Right lobe of liver (tissue), 6 donors: ENCODE measurements around the gene RAB42. TPM values are rescaled to one million over a fixed set of nuclear protein-coding genes. Genes with fewer than 3 reads are reported as not detected.
"Not testable (repeated sequence)": the region's sequence is repeated elsewhere in the genome, so short reads cannot be mapped to it uniquely, and the experiment has no call there.

Source experiments
- ATAC-seq, 4 donors: fragments of 200-7000 bp; cut with Tn5 transposase; one replicate each; pipeline ENCODE4 v1.9.1; 2020; ENCODE audit warnings: mild to moderate bottlenecking in 4 of 4, moderate library complexity in 4 of 4
- DNase-seq, 3 donors: peaks; one replicate each; pipeline ENCODE4 v3.0.0-alpha.2; 2020
- H3K27ac ChIP-seq, 3 donors: fragments of 200-600 bp; one replicate each; pipeline ENCODE4 v1.8.0; 2022
- H3K27me3 ChIP-seq, 2 donors: fragments of 200-600 bp; one replicate each; pipeline ENCODE4 v1.8.0; 2022
- H3K36me3 ChIP-seq, 4 donors: fragments of 200-600 bp; sonication (generic) in 1 of 4; one replicate each; pipeline versions ENCODE4 v1.5.1 to v1.8.0; 2017 to 2022; ENCODE audit warnings: control low read depth in 1 of 4
- H3K4me1 ChIP-seq, 4 donors: fragments of 200-600 bp; sonication (generic) in 1 of 4; one replicate each; pipeline versions ENCODE4 v1.5.1 to v1.8.0; 2017 to 2022; ENCODE audit warnings: control low read depth in 1 of 4
- H3K4me3 ChIP-seq, 3 donors: fragments of 200-600 bp; one replicate each; pipeline ENCODE4 v1.8.0; 2022
- H3K9me3 ChIP-seq, 4 donors: fragments of 200-600 bp; sonication (generic) in 1 of 4; one replicate each; pipeline versions ENCODE4 v1.5.1 to v1.8.0; 2017 to 2022; ENCODE audit warnings: control low read depth in 1 of 4
- CTCF ChIP-seq, 4 donors: fragments of 200-600 bp in 3 of 4; fragments of 450-650 bp in 1 of 4; IDR thresholded peaks; one replicate each; pipeline versions ENCODE4 v1.5.1 to v1.8.0; 2016 to 2022; ENCODE audit warnings: antibody characterized with exemption in 4 of 4, mild to moderate bottlenecking in 2 of 4
- POLR2A ChIP-seq: fragments of 450-650 bp; IDR thresholded peaks from one replicate; pipeline ENCODE4 v1.6.1; 2017; ENCODE audit warnings: antibody characterized with exemption, mild to moderate bottlenecking
- WGBS: methylation state at CpG from one replicate; pipeline ENCODE4 v1.1.6; 2018; ENCODE audit warnings: low coverage, low lambda C conversion rate; ENCODE audit not compliant: insufficient coverage; ENCODE audit errors: missing lambda C conversion rate; 5-methylcytosine and 5-hydroxymethylcytosine counted together
- intact Hi-C, 2 donors: fragments of 100-400 bp; cut with DNase I; formaldehyde crosslinking; loops; one replicate each; pipeline versions ENCODE4 v1.11.2 to v1.14.1; 2022
- total RNA-seq, 6 experiments: library from RNA; depleted of rRNA in 2 of 6; stranded (reverse); fragments of >200 nt in 2 of 6; fragmentation: NEBNext Ultra II Directional in 3 of 6; extraction: Animal tissue kit (Norgen Biotek cat#: 25700) in 3 of 6; gene quantifications; one replicate each; pipeline versions ENCODE4 v1.1.0 to v1.2.4, GENCODE V29; 2016 to 2023
- donor health status: DM: no; HTN: yes; CAD: no.
- donor health status: DM: no; HTN: no; CAD: no.
- donor health status: DM: no; HTN: no; CAD: no.
- donor health status: DM: no; HTN: yes; CAD: no.
- donor health status: DM: no; HTN: yes; CAD: no.

Gene RAB42
- total RNA-seq, 6 experiments from 2014 or later, result 0.28 to 12.0 (median 1.2) TPM

GRCh38 chr1:28580722-28581530 lies 11.1 kb upstream of the RAB42 start:
- Histone ChIP-seq H3K4me3 (peak overlapping the region; percentile 67 to 75 (median 73)), H3K9me3 (no peaks in the 10 kb centered on the region), H3K27ac (peak overlapping the region; percentile 42 to 83 (median 77)), H3K4me1 (peaks cover 0 to 18% (median 7%) of the 10 kb centered on the region in 4 donors), H3K36me3 (peaks cover 0 to 29% (median 15%) of the 10 kb centered on the region in 4 donors), H3K27me3 (no peaks in the 10 kb centered on the region)
- DNase-seq (peak in 1 of 3 donors; percentile 27), ATAC-seq (peak; percentile 25 to 41 (median 29))
- 3% methylated on average over 24 of the region's 26 CpGs for WGBS
- peak in 2 of 4 donors; percentile 8 to 16 for TF ChIP-seq CTCF (IDR thresholded peaks at IDR 0.05)
- no peak for TF ChIP-seq POLR2A
- intact Hi-C loops, result no loop called here

GRCh38 chr1:28581531-28582247 lies 10.4 kb upstream of the RAB42 start:
- no peaks in the 10 kb centered on the region for H3K9me3 ChIP-seq
- H3K36me3 ChIP-seq, result peaks cover 0 to 29% (median 15%) of the 10 kb centered on the region in 4 donors
- peaks cover 0 to 18% (median 7%) of the 10 kb centered on the region in 4 donors for H3K4me1 ChIP-seq
- H3K27ac ChIP-seq, result peak overlapping the region; percentile 42 to 83 (median 77)
- intact Hi-C loops, result no loop called here
- 0% methylated on average over 22 of the region's 75 CpGs for WGBS
- H3K27me3 ChIP-seq, result no peaks in the 10 kb centered on the region
- ATAC-seq (peak; percentile 97 to 99 (median 98)), DNase-seq (peak; percentile 97 to 98 (median 98))
- TF ChIP-seq POLR2A (peak; percentile 93), CTCF (IDR thresholded peaks at IDR 0.05) (peak in 1 of 4 donors; percentile 14)
- H3K4me3 ChIP-seq, result peak overlapping the region; percentile 67 to 75 (median 73)

- TF ChIP-seq POLR2A, result no peak
- DNase-seq (no peak), ATAC-seq (peak; percentile 13 to 20 (median 16))
- Histone ChIP-seq H3K4me3 (peak overlapping the region; percentile 67 to 75 (median 73)), H3K4me1 (peaks cover 0 to 18% (median 7%) of the 10 kb centered on the region in 4 donors), H3K27ac (peak overlapping the region in 2 of 3 donors; percentile 64 to 83), H3K36me3 (peaks cover 0 to 28% (median 15%) of the 10 kb centered on the region in 4 donors), H3K9me3 (no peaks in the 10 kb centered on the region), H3K27me3 (no peaks in the 10 kb centered on the region)
- 1% methylated on average over 10 of the region's 10 CpGs for WGBS
- intact Hi-C loops, result no loop called here
These were observed 9.8 kb upstream of the RAB42 start for GRCh38 chr1:28582248-28582615.

DNA sequence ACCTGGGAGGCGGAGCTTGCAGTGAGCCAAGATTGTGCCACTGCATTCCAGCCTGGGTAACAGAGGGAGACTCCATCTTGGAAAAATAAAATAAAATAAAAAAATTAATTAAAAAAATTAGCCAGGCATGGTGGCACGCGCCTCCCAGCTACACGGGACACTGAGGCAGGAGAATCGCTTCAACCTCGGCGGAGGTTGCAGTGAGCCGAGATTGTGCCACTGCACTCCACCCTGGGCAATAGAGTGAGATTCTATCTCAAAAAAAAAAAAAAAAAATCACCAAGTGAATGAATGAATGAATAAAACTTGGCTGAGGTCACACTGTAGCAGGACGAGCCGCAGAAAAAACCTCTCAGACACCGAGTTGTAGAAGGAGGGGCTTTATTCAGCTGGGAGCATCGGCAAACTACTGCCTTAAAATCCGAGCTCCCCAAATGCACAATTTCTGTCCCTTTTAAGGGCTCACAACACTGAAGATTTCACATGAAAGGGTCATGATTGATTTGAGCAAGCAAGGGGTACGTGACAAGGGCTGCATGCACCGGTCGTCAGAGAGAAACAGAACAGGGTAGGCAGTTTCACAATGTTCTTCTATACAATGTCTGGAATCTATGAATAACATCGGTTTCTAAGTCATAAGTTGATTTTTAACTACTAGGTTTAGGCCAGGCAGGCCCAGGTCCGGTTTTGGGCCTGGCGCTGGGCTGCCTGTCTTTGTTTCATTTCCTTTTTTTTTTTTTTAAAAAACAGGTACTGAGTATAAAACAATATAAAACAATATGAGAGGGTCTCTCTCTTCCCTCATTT lies 5.3 kb upstream of the RAB42 start:
- WGBS, result 83% methylated on average over 15 of the region's 19 CpGs
- ATAC-seq, intact Hi-C loops: not testable (repeated sequence)

More for the DNA sequence above, 5.3 kb upstream of the RAB42 start:
- H3K27ac ChIP-seq, H3K4me3 ChIP-seq, H3K36me3 ChIP-seq, H3K4me1 ChIP-seq, H3K27me3 ChIP-seq, DNase-seq, H3K9me3 ChIP-seq: not testable (repeated sequence)
